Measurements from ENCODE around the gene PANX2. TPM values are rescaled to one million over a fixed set of nuclear protein-coding genes. Genes with fewer than 3 reads are reported as not detected.
"Not testable (repeated sequence)": the region's sequence is repeated elsewhere in the genome, so short reads cannot be mapped to it uniquely, and the experiment has no call there.

PANX2 gene
- total and polyA plus RNA-seq, 7 donors, result 0.03 to 0.69 (median 0.13) TPM; not detected in 1

- no peak for TF ChIP-seq CTCF (IDR thresholded peaks at IDR 0.05)
- no peak for ATAC-seq
- no peaks in the 10 kb centered on the region for H3K9me3 ChIP-seq
- no peak overlapping the region for H3K4me3 ChIP-seq
- H3K36me3 ChIP-seq (ENCODE audit: insufficient read depth in 1 of 2, low read depth in 1 of 2), result no peaks in the 10 kb centered on the region
- H3K4me1 ChIP-seq, result no peaks in the 10 kb centered on the region
- intact Hi-C loops (cut with DNase I), result no loop called here
- WGBS, 3 donors, result 82 to 85% (median 85%) methylated on average over 10 of the region's 10 CpGs
- no peak for DNase-seq
- H3K27me3 ChIP-seq (ENCODE audit: insufficient read depth in 3 of 3, low read length in 2 of 3), result peaks cover 0 to 17% (median 8%) of the 10 kb centered on the region in 3 donors
- H3K27ac ChIP-seq, result no peak overlapping the region
Observed at GRCh38 chr22:50129121-50129736, 41.3 kb upstream of the PANX2 start.

GRCh38 chr22:50131894-50132293, 38.6 kb upstream of the PANX2 start:
- intact Hi-C loops (cut with DNase I), result no loop called here
- DNase-seq (no peak), ATAC-seq (no peak)
- H3K4me3 ChIP-seq, result no peak overlapping the region
- no peak overlapping the region for H3K27ac ChIP-seq
- TF ChIP-seq CTCF (IDR thresholded peaks at IDR 0.05), result no peak
- H3K4me1 ChIP-seq, result no peaks in the 10 kb centered on the region
- WGBS, 3 donors, result 70 to 83% (median 82%) methylated on average over 4 of the region's 4 CpGs
- H3K9me3 ChIP-seq, result no peaks in the 10 kb centered on the region
- peaks cover 0 to 14% (median 8%) of the 10 kb centered on the region in 3 donors for H3K27me3 ChIP-seq (ENCODE audit: insufficient read depth in 3 of 3, low read length in 2 of 3)
- H3K36me3 ChIP-seq (ENCODE audit: insufficient read depth in 1 of 2, low read depth in 1 of 2), result no peaks in the 10 kb centered on the region

- WGBS, 3 donors, result 73 to 81% (median 75%) methylated on average over 10 of the region's 10 CpGs
- no peaks in the 10 kb centered on the region for H3K36me3 ChIP-seq (ENCODE audit: insufficient read depth in 1 of 2, low read depth in 1 of 2)
- H3K27ac ChIP-seq, result no peak overlapping the region
- DNase-seq, result no peak
- no peaks in the 10 kb centered on the region for H3K9me3 ChIP-seq
- peaks cover 0 to 7% (median 6%) of the 10 kb centered on the region in 3 donors for H3K27me3 ChIP-seq (ENCODE audit: insufficient read depth in 3 of 3, low read length in 2 of 3)
- H3K4me1 ChIP-seq, result no peaks in the 10 kb centered on the region
- no peak for ATAC-seq
- intact Hi-C loops (cut with DNase I), result no loop called here
- H3K4me3 ChIP-seq, result no peak overlapping the region
- TF ChIP-seq CTCF (IDR thresholded peaks at IDR 0.05), result no peak
Observed at GRCh38 chr22:50134481-50134880, 36.0 kb upstream of the PANX2 start.

- intact Hi-C loops (cut with DNase I), result no loop called here
- no peak for TF ChIP-seq CTCF (IDR thresholded peaks at IDR 0.05)
- no peaks in the 10 kb centered on the region for H3K9me3 ChIP-seq
- ATAC-seq (no peak), DNase-seq (no peak)
- H3K36me3 ChIP-seq (ENCODE audit: insufficient read depth in 1 of 2, low read depth in 1 of 2), result no peaks in the 10 kb centered on the region
- H3K4me3 ChIP-seq, result no peak overlapping the region
- peaks cover 0 to 14% (median 6%) of the 10 kb centered on the region in 3 donors for H3K27me3 ChIP-seq (ENCODE audit: insufficient read depth in 3 of 3, low read length in 2 of 3)
- H3K27ac ChIP-seq, result no peak overlapping the region
- 55 to 66% (median 64%) methylated on average over 5 of the region's 5 CpGs for WGBS, 3 donors
- H3K4me1 ChIP-seq, result no peaks in the 10 kb centered on the region
Observed at GRCh38 chr22:50136581-50137015, 33.9 kb upstream of the PANX2 start.

GRCh38 chr22:50137277-50137676, 33.3 kb upstream of the PANX2 start:
- H3K4me1 ChIP-seq; H3K36me3 ChIP-seq (ENCODE audit: insufficient read depth in 1 of 2, low read depth in 1 of 2); H3K9me3 ChIP-seq; H3K27ac ChIP-seq; intact Hi-C loops (cut with DNase I); DNase-seq; ATAC-seq; H3K4me3 ChIP-seq: not testable (repeated sequence)
- WGBS, 3 donors, result 96 to 97% (median 96%) methylated on average over 9 of the region's 9 CpGs
- H3K27me3 ChIP-seq (ENCODE audit: insufficient read depth in 3 of 3, low read length in 2 of 3), result peaks cover 0 to 19% (median 6%) of the 10 kb centered on the region in 3 donors

All from psoas muscle (tissue), 8 donors.